ENCODE data around the gene TMEM151B.

- TF ChIP-seq USF2 (IDR thresholded peaks at IDR 0.05; ENCODE audit: borderline replicate concordance, low read depth, low read length), result no peak
- no peak for TF ChIP-seq CTCF (IDR thresholded peaks at IDR 0.05)
These were observed 9.6 kb upstream of the TMEM151B start for GRCh38 chr6:44260451-44261297.
